Central memory CD4-positive, alpha-beta T cell (primary cell): ENCODE results near the gene TJP2.
"Not testable (repeated sequence)": the region's sequence is repeated elsewhere in the genome, so short reads cannot be mapped to it uniquely, and the experiment has no call there.

Experiments
- DNase-seq: peaks from one replicate; pipeline ENCODE4 v3.0.0; 2022

Gene TJP2

GRCh38 chr9:69297300-69297980, 123.4 kb downstream of the TJP2 start:
- DNase-seq, result no peak

- no peak for DNase-seq
These were observed 125.2 kb downstream of the TJP2 start for GRCh38 chr9:69299315-69299714.

- DNase-seq, result no peak
These were observed 125.7 kb downstream of the TJP2 start for GRCh38 chr9:69299826-69300225.

GRCh38 chr9:69303331-69303730, 129.3 kb downstream of the TJP2 start:
- no peak for DNase-seq

- DNase-seq, result not testable (repeated sequence)
These were observed 132.9 kb downstream of the TJP2 start for GRCh38 chr9:69306895-69307445.

- DNase-seq, result no peak
These were observed 133.5 kb downstream of the TJP2 start for GRCh38 chr9:69307446-69308205.

- DNase-seq, result no peak
These were observed 134.3 kb downstream of the TJP2 start for GRCh38 chr9:69308206-69308931.

- no peak for DNase-seq
These were observed 139.1 kb downstream of the TJP2 start for GRCh38 chr9:69313175-69313574.

GRCh38 chr9:69314547-69314946, 140.5 kb downstream of the TJP2 start:
- no peak for DNase-seq

- no peak for DNase-seq
These were observed 143.0 kb downstream of the TJP2 start for GRCh38 chr9:69317081-69317480.

GRCh38 chr9:69317894-69318293, 143.8 kb downstream of the TJP2 start:
- DNase-seq, result no peak

- no peak for DNase-seq
These were observed 145.4 kb downstream of the TJP2 start for GRCh38 chr9:69319324-69320025.

- DNase-seq, result no peak
These were observed 148.2 kb downstream of the TJP2 start for GRCh38 chr9:69322256-69322655.

- no peak for DNase-seq
These were observed 149.8 kb downstream of the TJP2 start for GRCh38 chr9:69323861-69324260.
